ENCODE results near the gene CCDC9.

- TF ChIP-seq CTCF (IDR thresholded peaks at IDR 0.05; ENCODE audit: low read depth, low read length, missing input control) (no peak), RAD21 (IDR thresholded peaks at IDR 0.05) (no peak), TAF1 (conservative IDR thresholded peaks at IDR 0.05) (no peak), ZBTB33 (IDR thresholded peaks at IDR 0.05) (no peak)
- TF ChIP-seq, protein P1, sequence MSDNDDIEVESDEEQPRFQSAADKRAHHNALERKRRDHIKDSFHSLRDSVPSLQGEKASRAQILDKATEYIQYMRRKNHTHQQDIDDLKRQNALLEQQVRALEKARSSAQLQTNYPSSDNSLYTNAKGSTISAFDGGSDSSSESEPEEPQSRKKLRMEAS (IDR thresholded peaks at IDR 0.05): peak; percentile 88
- TF ChIP-seq, protein P2, sequence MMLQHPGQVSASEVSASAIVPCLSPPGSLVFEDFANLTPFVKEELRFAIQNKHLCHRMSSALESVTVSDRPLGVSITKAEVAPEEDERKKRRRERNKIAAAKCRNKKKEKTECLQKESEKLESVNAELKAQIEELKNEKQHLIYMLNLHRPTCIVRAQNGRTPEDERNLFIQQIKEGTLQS (IDR thresholded peaks at IDR 0.05): no peak
These were observed at the start of gene CCDC9 for GRCh38 chr19:47255879-47256692.
